Spleen (tissue), 7 donors: ENCODE measurements around the gene PRR14.

Experiments
- POLR2AphosphoS5 ChIP-seq, 3 donors: sonication (generic); formaldehyde crosslinking; IDR thresholded peaks; one replicate each; pipeline ENCODE4 v1.5.1; 2017; ENCODE audit warnings: antibody characterized with exemption in 3 of 3
- TF ChIP-seq, protein P1 (sequence below), 11 experiments: fragments of 200-600 bp in 7 of 11; fragments of 450-650 bp in 4 of 11; sonication (generic) in 4 of 11; IDR thresholded peaks in 8 of 11; conservative IDR thresholded peaks in 3 of 11; 1 replicate in 7 of 11; 2 replicates in 4 of 11; pipeline versions ENCODE4 v1.4.0 to v1.8.0; 2016 to 2021; ENCODE audit warnings: antibody characterized with exemption in 11 of 11, inconsistent platforms in 4 of 11, mild to moderate bottlenecking in 1 of 11
- donor health status: DM: no; HTN: no; CAD: no; lungs with moderate emphysema.
- donor health status: DM: no; HTN: no; CAD: no.
- donor health status: DM: no; HTN: no; CAD: no.

DNA sequence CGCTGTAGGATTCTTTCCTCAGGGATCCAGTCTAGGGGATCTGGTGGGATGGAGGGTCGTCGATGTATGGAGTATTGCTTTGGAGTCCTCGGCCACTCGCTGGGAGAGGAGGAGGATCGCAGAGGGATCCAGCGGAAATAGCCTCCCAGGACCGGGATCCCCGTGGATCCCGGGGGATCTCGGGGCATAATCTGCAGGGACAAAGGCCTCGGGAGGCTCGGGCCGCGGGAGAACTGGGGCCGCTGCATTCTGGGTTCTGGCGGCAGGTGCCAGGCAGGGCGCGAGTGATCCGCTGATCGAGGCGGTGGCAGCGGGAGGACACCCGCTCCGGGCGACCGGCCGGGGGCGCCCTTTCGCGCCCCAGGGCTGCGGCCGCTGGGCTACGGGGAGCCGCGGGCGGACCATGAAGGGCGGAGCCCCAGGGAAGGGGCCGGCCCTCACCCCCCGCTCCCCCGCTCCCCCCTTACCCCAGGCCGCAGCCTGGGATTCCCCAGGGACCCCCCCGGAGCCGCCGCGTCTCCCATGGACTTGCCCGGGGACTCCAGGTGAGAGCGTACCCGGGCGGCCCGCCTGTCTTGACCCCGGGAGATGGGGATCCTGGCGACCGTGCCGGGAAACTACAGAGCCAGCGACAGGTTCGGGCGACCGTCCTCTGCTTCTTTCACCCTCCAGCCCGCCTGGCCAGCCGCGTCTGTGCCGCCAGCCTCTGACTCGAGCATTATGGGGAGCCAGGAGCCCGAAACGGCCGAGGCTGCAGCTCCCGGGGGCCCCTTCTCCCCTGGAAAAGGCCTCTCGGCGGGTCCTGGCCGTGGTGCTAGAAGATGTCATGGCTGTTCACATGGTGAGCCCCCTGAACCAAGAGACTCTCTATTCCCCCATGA is 604 bp downstream of the PRR14 start:
- peak; percentile 26 to 77 (median 49) for TF ChIP-seq POLR2AphosphoS5 (IDR thresholded peaks at IDR 0.05)
- TF ChIP-seq, protein P1, sequence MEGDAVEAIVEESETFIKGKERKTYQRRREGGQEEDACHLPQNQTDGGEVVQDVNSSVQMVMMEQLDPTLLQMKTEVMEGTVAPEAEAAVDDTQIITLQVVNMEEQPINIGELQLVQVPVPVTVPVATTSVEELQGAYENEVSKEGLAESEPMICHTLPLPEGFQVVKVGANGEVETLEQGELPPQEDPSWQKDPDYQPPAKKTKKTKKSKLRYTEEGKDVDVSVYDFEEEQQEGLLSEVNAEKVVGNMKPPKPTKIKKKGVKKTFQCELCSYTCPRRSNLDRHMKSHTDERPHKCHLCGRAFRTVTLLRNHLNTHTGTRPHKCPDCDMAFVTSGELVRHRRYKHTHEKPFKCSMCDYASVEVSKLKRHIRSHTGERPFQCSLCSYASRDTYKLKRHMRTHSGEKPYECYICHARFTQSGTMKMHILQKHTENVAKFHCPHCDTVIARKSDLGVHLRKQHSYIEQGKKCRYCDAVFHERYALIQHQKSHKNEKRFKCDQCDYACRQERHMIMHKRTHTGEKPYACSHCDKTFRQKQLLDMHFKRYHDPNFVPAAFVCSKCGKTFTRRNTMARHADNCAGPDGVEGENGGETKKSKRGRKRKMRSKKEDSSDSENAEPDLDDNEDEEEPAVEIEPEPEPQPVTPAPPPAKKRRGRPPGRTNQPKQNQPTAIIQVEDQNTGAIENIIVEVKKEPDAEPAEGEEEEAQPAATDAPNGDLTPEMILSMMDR (IDR thresholded peaks at IDR 0.05 in 8 of 11, conservative IDR thresholded peaks at IDR 0.05 in 3 of 11) = peak in 10 of 11 experiments; percentile 29 to 90 (median 74)
